OCI-LY1 (cell line): ENCODE data around the gene NDST3.

Source experiments
- CTCF ChIP-seq: fragments of 200-600 bp; sonication (generic), shearing (Covaris generic); IDR thresholded peaks from 2 replicates; pipeline ENCODE4 v1.5.1; 2017; ENCODE audit warnings: mild to moderate bottlenecking, antibody characterized with exemption, low read length, moderate library complexity, mixed read lengths
- EZH2 ChIP-seq: fragments of 200-600 bp; sonication (generic), shearing (Covaris generic); IDR thresholded peaks from 2 replicates; pipeline ENCODE4 v1.8.0; 2017; ENCODE audit warnings: borderline replicate concordance, mixed run types, mild to moderate bottlenecking, antibody characterized with exemption, low read length, moderate library complexity, mixed read lengths

GRCh38 chr4:118036336-118036735 lies 2.0 kb downstream of the NDST3 start:
- TF ChIP-seq CTCF: no peak
- TF ChIP-seq EZH2: no peak
